Measurements from ENCODE around the gene AJUBA.
A peak's percentile ranks its signal among the peaks of the same experiment; 100 is the strongest.

DNA sequence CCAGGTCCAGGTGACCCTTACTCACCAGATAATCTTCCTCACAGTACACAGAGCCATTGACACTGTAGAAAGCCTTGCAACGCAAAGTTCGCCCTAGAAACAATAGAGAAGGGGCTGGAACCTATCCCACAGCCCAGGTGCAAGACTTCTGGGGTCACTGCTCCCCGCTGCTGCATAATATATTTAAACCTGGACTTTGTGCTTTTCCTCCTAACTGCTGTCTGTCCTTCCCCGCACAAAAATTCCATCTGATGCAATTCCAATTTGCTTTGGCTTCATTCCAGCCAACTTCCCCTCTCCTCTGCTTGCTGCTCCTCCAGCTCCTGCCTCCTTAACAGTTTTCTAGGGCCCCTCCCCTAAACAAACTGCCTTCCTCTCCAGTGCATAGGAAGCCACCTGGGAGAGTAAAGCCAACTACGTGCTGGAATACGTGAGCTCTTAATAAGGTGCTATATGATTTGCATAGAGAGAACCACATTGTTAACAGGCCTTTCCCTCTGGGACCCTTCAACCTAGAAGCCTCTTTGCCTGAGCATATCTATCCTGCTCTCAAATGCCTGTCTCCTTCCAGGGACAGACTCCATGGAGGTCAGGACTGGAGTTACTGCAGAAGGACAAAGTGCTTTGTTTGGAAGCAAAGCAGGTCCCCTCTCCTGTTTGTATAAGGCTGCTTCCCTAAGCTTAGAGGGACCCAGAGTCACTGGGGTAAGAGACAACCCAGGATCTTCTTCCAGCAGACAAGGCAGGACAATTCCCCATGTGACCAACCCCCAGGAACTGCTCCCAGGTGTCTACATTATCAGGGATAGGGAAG is 5.5 kb downstream of the AJUBA start:
- no peak for TF ChIP-seq POLR2A (IDR thresholded peaks at IDR 0.05)
- TF ChIP-seq, protein P1, sequence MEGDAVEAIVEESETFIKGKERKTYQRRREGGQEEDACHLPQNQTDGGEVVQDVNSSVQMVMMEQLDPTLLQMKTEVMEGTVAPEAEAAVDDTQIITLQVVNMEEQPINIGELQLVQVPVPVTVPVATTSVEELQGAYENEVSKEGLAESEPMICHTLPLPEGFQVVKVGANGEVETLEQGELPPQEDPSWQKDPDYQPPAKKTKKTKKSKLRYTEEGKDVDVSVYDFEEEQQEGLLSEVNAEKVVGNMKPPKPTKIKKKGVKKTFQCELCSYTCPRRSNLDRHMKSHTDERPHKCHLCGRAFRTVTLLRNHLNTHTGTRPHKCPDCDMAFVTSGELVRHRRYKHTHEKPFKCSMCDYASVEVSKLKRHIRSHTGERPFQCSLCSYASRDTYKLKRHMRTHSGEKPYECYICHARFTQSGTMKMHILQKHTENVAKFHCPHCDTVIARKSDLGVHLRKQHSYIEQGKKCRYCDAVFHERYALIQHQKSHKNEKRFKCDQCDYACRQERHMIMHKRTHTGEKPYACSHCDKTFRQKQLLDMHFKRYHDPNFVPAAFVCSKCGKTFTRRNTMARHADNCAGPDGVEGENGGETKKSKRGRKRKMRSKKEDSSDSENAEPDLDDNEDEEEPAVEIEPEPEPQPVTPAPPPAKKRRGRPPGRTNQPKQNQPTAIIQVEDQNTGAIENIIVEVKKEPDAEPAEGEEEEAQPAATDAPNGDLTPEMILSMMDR (IDR thresholded peaks at IDR 0.05), result peak in 1 of 3 donors; percentile 39
